MCF 10A (cell line): ENCODE measurements around the gene RRBP1. TPM values are rescaled to one million over a fixed set of nuclear protein-coding genes. Genes with fewer than 3 reads are reported as not detected.

ENCODE experiments used
- BruUV-seq: library from RNA; stranded (reverse); fragments of 400-500 nt; replicated peaks from 2 replicates; lab custom pipeline; 2021; lab: Mats Ljungman, UMichigan
- CTCF ChIA-PET: fragments of 300-600 bp; sonication (Branson Sonifier 250); formaldehyde crosslinking; extraction: SDS; loops from one replicate; lab custom pipeline; 2021; ENCODE audit warnings: antibody characterized with exemption, inconsistent platforms; lab: Yijun Ruan, JAX
- POLR2A ChIA-PET: fragments of 300-600, 350-650 bp; sonication (Branson Sonifier 250); formaldehyde crosslinking; extraction: SDS; loops from one replicate; lab custom pipeline; 2020; ENCODE audit warnings: antibody characterized with exemption, inconsistent platforms; lab: Yijun Ruan, JAX
- DNase-seq: peaks from one replicate; pipeline ENCODE4 v3.0.0-alpha.2; 2018; ENCODE audit not compliant: unreplicated experiment
- H3K27ac Mint-ChIP-seq: one replicate; pipeline ENCODE4 v1.8.0; 2022; ENCODE audit warnings: mild to moderate bottlenecking, low read depth, mixed read lengths; ENCODE audit not compliant: unreplicated experiment
- H3K27me3 Mint-ChIP-seq: one replicate; pipeline ENCODE4 v1.8.0; 2022; ENCODE audit warnings: mixed read lengths; ENCODE audit not compliant: insufficient read depth, unreplicated experiment
- H3K36me3 Mint-ChIP-seq: one replicate; pipeline ENCODE4 v1.8.0; 2022; ENCODE audit warnings: mild to moderate bottlenecking, moderate library complexity, mixed read lengths; ENCODE audit not compliant: insufficient read depth, unreplicated experiment
- H3K4me1 Mint-ChIP-seq: one replicate; pipeline ENCODE4 v1.8.0; 2022; ENCODE audit warnings: mixed read lengths; ENCODE audit not compliant: insufficient read depth, unreplicated experiment
- H3K4me3 Mint-ChIP-seq: one replicate; pipeline ENCODE4 v1.8.0; 2022; ENCODE audit warnings: mild to moderate bottlenecking, moderate library complexity, mixed read lengths; ENCODE audit not compliant: unreplicated experiment
- H3K9me3 Mint-ChIP-seq: one replicate; pipeline ENCODE4 v1.8.0; 2022; ENCODE audit warnings: mixed read lengths; ENCODE audit not compliant: unreplicated experiment
- intact Hi-C: fragments of 100-400 bp; cut with micrococcal nuclease; formaldehyde crosslinking; loops from 2 replicates; pipeline ENCODE4 v1.14.1; 2022
- total RNA-seq: library from RNA; stranded (reverse); gene quantifications from 2 replicates; pipeline ENCODE4 v1.2.3, GENCODE V29; 2022
- TF ChIP-seq, protein P1 (sequence below): fragments of 200-600 bp; IDR thresholded peaks from one replicate; pipeline ENCODE4 v1.8.0; 2022; ENCODE audit warnings: antibody characterized with exemption, mild to moderate bottlenecking; ENCODE audit not compliant: unreplicated experiment

Gene RRBP1
- total RNA-seq, 1 experiment from 2014 or later = 203 TPM

DNA sequence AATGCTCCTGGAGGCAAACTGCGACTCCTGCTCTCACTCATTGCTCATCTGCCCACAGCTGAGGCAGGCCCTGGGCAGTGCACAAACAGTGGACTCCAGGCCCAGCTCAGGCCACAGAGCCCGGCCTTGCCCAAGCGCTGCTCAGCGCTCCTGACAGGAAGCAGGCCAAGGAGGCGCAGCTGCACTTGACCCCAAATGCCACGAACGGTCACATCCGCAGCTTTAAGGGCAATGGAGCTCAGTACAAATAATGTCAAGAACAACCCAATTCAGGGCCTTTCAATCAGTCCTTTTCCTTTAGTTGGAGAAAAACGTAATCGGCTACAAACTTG, 33.8 kb downstream of the RRBP1 start:
- BruUV-seq = no TSS peak
- Mint-ChIP-seq H3K36me3 (peaks cover 20% of the 10 kb centered on the region), H3K27me3 (no peaks in the 10 kb centered on the region), H3K27ac (no peak overlapping the region), H3K9me3 (no peaks in the 10 kb centered on the region), H3K4me1 (no peaks in the 10 kb centered on the region), H3K4me3 (no peak overlapping the region)
- DNase-seq = no peak
- ChIA-PET CTCF (interaction anchor here (0.7 to 3.7 kb wide), 16 partner anchors 9 to 349 kb away, joined by 3 to 20 read pairs (median 3); no protein-coding TSS in a partner anchor), POLR2A (interaction anchor here (0.8 to 2.6 kb wide), 2 partner anchors 77 to 250 kb away, joined by 3 to 9 read pairs; partner anchors contain the start of gene DSTN)
- intact Hi-C loops = no loop called here
- TF ChIP-seq, protein P1, sequence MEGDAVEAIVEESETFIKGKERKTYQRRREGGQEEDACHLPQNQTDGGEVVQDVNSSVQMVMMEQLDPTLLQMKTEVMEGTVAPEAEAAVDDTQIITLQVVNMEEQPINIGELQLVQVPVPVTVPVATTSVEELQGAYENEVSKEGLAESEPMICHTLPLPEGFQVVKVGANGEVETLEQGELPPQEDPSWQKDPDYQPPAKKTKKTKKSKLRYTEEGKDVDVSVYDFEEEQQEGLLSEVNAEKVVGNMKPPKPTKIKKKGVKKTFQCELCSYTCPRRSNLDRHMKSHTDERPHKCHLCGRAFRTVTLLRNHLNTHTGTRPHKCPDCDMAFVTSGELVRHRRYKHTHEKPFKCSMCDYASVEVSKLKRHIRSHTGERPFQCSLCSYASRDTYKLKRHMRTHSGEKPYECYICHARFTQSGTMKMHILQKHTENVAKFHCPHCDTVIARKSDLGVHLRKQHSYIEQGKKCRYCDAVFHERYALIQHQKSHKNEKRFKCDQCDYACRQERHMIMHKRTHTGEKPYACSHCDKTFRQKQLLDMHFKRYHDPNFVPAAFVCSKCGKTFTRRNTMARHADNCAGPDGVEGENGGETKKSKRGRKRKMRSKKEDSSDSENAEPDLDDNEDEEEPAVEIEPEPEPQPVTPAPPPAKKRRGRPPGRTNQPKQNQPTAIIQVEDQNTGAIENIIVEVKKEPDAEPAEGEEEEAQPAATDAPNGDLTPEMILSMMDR = no peak

DNA sequence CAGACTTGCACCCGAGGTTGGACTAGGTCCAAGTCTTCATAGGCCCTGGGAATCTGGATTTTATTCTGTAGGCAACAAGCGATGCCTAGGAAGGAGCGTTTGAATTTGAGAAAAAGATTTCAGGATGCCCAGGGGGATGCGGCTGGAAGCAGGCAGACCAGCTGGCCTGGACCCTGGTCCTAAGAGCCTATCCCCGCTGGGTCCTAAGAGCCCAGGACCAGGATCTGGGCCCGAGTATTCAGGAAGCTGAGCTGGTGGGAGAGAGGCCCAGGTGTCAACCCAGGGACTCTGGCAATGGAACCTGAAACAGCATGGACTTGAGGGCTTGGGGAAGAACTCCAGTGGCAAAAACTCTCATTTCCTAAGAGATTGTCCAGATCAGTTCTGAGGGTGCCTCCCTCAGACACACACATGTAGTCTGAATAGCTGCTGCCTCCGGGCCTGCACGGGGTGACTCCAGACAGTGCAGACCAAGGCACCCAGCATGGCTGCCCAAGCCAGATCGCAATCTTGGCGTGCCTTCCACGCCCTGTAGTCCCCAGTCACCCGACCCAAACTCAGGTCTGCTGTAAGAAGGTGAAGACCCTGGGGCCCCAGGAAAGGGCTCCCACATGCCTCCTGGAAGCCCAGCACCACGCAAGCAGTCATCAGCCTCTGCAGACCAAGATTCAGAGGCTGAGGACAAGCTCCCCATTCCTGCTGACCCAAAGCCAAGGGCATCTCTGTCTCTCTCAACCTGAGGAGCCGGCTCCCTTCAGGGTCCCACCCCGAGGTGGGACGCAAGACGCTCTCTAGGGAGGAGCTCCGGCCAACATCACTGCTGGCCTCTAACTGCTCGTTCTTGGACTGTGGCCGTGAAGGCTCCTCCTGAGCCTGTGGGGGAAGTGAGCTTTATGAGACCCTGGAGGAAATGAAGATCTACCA, 34.4 kb downstream of the RRBP1 start:
- ChIA-PET POLR2A (interaction anchor here (0.8 to 2.6 kb wide), 2 partner anchors 77 to 250 kb away, joined by 3 to 9 read pairs; partner anchors contain the start of gene DSTN), CTCF (interaction anchor here (0.5 to 5.2 kb wide), 12 partner anchors 8 to 250 kb away, joined by 3 to 24 read pairs (median 3); no protein-coding TSS in a partner anchor)
- no peak for DNase-seq
- no TSS peak for BruUV-seq
- Mint-ChIP-seq H3K27me3 (no peaks in the 10 kb centered on the region), H3K36me3 (peaks cover 25% of the 10 kb centered on the region), H3K27ac (peak overlapping the region; percentile 54), H3K4me1 (no peaks in the 10 kb centered on the region), H3K4me3 (no peak overlapping the region), H3K9me3 (no peaks in the 10 kb centered on the region)
- TF ChIP-seq, protein P1 = no peak
- intact Hi-C loops = no loop called here

DNA sequence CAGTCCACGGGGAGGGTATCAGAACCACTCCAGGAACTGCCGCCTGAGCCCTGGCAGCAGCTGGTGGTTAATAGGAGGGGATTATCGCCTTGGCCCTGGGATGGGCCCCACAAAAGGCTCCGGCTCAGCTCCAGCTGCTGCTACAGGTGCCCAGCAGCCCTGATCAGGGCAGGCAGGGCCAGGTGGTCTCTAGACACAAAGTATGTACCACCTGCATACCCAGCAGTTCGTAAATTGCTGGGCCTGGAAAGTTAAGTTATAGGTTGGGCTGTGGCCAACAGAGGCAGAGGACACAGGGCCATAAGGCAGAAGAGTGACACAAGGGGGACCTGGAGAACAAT, 35.1 kb downstream of the RRBP1 start:
- Mint-ChIP-seq H3K27me3 (no peaks in the 10 kb centered on the region), H3K27ac (peak overlapping the region; percentile 54), H3K4me1 (no peaks in the 10 kb centered on the region), H3K4me3 (no peak overlapping the region), H3K9me3 (no peaks in the 10 kb centered on the region), H3K36me3 (peaks cover 21% of the 10 kb centered on the region)
- TF ChIP-seq, protein P1 = no peak
- no TSS peak for BruUV-seq
- CTCF ChIA-PET = interaction anchor here (0.5 to 5.2 kb wide), 6 partner anchors 8 to 493 kb away, joined by 3 to 24 read pairs (median 4); no protein-coding TSS in a partner anchor
- DNase-seq = no peak
- POLR2A ChIA-PET = interaction anchor here (2.6 kb wide), 1 partner anchor 76 kb away, joined by 9 read pairs; the partner anchor contains the start of gene DSTN
- intact Hi-C loops = no loop called here
